HG03575 (cell line): ENCODE results near the gene COX11.

Source experiments
- ATAC-seq: cut with Tn5 transposase; IDR thresholded peaks from one replicate; pipeline ENCODE4 v1.9.1; 2021; ENCODE audit not compliant: unreplicated experiment, insufficient number of reproducible peaks, low FRiP score; ENCODE audit errors: extremely low read depth

COX11 gene, protein sequence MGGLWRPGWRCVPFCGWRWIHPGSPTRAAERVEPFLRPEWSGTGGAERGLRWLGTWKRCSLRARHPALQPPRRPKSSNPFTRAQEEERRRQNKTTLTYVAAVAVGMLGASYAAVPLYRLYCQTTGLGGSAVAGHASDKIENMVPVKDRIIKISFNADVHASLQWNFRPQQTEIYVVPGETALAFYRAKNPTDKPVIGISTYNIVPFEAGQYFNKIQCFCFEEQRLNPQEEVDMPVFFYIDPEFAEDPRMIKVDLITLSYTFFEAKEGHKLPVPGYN

DNA sequence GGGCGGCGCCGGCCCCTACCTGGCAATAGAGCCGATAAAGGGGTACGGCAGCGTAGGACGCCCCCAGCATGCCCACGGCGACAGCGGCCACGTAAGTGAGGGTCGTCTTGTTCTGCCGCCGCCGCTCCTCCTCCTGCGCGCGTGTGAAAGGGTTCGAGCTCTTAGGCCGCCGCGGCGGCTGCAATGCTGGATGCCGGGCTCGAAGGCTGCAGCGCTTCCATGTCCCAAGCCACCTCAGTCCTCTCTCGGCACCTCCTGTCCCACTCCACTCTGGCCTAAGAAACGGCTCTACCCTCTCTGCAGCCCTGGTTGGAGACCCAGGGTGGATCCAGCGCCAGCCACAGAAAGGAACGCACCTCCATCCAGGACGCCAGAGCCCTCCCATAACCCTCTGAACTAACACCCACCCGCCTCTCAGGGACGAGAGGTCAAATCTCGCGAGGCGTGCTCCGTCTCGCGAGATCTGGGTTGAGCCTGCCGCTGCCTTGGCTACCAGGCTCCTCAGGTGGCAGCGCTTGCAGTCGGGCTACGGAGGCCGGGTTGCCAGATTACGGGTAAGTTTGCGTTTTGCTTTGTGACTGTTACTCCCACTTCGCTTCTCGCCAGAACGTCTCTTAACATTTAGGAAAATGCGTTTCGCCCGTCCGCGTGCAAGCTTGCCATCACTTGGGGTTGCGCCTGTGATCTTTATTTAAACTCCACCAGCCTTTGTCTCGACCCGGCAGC is at the start of gene COX11, which contains the start of gene STXBP4:
Gene COX11, minus strand, starts transcription at position 393 of the 726 bp plus-strand sequence. Its CDS starts 8 bp downstream, at position 385.
Gene STXBP4, plus strand, starts transcription at position 504 of the 726 bp plus-strand sequence. CDS start 17,455 bp downstream, outside the sequence.
- ATAC-seq, result peak; percentile 75

DNA sequence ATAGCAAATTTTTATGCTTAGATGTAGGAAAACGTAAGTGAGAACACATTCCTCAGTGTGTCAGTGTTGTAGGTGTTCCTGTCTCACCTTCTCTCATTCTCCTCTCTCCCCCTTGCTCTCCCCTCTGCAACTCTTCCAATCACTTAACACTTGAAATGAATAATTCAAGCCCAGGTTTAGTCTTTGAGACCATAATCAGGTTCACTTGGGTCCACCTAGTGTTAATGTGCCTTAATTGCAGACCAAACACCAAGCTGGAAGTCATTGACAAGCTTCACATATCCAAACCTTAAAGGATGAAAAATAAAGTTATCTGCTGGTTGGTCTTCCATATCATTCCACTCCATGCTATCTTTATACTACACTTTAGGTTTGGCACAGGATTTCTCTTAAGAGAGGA is 37.1 kb upstream of the COX11 start:
- ATAC-seq, result no peak

DNA sequence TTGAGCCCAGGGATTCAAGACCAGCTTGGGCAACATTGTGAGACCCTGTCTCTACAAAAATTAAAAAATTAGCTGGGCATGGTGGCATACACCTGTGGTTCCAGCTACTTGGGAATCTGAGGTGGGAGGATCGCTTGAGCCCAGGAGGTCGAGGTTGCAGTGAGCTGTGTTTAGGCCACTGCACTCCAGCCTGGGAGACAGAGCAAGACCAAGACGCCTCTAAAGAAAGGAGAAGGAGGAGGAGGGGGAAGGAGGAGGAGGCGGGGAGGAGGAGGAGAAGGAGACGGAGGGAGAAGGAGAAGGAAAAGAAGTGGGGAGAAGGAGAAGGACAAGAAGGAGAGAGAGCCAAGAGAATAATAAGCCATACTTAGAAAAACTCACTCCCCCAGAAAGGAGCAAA is 36.0 kb upstream of the COX11 start:
- no peak for ATAC-seq

DNA sequence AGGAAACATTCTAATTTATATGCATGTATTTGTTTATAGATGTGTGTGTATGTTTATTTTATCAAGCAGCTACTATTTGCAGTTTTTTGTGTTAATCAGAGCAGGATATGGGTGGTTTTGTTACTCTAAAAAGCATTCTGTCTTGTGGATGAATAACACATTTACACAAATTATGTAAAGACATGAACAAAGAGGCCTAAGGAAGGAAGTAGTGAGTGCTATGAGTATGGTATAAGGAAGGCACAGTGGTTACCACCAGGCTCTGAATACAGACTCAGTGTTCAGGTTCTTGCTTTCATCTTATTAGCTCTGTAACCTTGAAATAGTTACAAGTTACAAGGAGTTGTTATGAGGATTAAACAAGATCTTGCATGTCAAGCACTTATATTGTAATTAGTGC is 34.0 kb upstream of the COX11 start:
- no peak for ATAC-seq

DNA sequence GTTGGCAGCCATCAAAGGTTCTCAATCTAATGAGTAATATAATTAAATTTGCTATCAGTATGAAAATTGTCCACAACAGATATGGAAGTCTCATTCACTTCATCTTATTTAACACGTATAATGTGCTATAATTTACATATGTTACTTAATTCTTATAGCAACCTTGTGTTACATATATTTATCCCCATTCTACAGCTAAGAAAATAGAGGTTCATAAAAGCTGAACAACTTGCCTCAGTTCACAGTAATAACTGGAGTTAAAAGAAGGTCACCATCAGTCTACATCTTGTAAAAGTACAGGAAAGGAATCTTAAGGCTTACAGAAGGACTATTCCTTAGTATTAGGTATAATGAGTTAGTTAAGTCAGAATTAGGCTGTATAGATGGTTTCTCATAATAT is 28.0 kb upstream of the COX11 start:
- ATAC-seq, result no peak

DNA sequence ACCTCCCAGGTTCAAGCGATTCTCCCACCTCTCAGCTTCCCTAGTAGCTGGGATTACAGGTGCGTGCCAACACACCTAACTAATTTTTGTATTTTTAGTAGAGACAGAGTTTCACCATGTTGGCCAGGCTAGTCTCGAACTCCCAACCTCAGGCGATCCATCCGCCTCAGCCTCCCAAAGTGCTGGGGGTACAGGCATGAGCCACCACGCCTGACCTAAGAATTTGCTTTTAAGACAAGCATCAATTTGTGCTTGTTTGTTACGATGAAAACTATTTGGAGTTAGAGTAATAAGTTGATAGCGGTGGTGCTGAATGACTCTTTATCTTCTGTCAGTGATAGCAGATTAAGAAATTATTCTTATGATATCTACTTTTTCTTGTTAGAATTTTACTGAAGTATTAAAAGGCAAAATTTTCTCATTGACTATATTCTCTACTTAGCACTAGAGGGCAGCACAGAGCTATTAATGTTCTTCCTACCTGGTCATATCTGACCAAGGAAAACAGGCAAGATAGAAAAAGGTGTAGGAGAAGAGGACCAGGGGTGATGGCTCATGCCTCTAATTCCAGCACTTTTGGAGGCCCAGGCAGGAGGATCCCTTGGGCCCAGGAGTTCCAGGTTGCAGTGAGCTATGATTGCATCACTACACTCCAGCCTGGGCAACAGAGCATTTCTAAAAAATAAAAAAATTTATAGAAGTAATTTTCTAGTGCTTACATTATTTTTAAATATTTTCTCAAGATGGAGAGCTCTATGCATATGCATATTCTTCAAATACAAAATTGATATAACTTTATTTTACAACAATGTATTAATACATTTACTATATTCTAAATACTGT is 24.6 kb upstream of the COX11 start:
- no peak for ATAC-seq

DNA sequence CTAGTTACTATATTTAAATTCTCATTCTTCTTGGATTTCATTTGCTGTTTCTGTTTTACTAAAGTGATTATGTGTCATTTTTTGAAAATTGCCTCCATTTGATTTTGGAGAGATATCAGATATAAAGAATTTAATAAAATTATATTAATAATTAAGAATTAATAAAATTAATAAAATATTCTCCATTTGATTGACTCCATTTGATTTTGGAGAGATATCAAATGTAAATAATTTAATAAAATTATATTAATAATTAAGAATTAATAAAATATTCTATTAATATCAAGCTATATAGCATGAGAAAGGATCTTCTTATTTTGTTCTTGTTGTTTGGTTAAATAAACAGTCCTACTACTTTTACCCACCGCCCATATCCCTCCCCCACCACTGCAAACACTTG is 23.1 kb upstream of the COX11 start:
- ATAC-seq, result no peak

DNA sequence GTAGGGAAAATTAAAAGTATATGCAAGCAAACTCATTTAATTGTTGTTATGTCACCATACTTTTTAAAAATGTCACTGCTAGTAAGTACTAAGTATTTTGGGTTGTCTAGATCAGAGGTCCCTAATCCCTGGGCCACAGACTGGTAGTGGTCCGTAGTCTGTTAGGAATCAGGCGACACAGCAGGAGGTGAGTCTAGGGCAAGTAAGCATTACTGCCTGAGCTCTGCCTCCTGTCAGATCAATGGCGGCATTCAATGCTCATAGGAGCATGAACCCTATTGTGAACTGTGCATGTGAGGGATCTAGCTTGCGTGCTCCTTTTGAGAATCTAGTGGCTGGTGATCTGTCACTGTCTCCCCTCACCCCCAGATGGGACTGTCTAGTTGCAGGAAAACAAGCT is 21.7 kb upstream of the COX11 start:
- ATAC-seq, result no peak

DNA sequence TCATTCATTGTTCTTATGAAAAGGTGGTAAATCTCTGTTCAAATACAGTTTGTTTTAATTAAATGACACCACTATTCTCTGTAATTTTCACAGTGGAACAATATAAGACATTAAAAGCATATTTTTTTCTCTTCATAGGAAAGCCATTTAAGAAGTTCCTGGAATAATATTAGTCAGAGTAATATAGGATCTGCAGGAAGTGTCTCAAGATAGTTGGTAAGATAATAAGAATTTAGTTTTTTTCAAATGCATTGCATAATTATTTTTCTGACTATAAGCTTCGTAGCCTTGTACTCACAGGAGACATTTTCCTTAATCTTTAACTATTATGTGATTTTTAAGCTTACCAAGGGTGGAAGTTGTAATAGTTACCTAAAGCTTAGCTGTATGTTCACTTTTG is 17.0 kb upstream of the COX11 start:
- ATAC-seq, result no peak

DNA sequence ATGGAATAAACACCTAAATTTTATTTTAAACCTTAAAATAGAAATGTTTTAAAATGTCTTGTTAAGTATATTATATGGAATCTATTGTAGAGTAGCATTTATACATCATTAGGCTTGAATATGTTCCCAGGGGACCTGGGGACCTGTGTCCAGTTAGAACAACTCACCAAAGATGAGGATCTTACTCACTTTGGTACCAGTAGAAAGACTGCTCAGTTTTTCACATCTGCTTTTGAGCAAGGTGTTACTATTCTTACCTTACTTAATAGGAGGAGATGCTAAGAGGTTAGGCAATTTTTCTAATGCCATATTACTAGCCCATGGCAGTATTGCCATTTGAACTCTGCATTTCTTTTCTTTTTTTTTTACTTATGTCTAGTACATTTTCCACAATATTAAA is 14.8 kb upstream of the COX11 start:
- no peak for ATAC-seq

DNA sequence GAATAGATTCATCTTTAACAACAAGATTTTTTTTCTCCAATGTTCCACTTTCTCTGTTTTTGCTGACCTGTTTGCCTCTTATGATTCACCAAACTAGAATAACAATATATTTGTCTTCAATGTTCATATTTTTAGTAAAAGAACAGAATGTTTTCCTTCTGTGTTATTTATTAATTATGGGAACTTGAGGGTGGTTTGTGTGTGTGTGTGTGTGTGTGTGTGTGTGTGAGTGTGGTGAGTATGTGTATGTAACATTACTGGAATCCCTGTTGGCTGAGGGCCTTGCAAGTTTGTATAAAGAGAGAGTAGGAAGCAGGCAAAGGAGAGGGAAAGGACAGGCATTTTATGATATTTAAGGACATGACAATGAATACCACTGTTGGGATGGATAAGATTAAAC is 13.9 kb upstream of the COX11 start:
- no peak for ATAC-seq

DNA sequence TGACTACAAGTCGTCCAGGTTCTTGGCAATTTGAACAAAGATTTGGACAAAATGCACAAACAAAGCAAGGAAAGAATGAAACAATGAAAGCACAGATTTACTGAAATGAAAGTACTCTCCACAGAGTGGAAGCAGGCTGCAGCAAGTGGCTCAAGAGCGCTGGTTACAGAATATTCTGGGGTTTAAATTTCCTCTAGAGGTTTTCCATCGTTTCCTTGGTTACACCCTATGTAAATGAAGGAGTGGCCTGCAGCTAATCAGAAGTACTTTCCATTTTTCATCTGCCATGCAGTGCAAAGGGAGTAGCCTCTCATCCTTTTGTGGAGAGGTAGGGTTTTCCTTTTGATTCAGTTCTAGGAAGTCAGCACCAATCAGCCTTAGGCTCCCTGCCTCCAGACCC is 11.9 kb upstream of the COX11 start:
- ATAC-seq, result no peak

DNA sequence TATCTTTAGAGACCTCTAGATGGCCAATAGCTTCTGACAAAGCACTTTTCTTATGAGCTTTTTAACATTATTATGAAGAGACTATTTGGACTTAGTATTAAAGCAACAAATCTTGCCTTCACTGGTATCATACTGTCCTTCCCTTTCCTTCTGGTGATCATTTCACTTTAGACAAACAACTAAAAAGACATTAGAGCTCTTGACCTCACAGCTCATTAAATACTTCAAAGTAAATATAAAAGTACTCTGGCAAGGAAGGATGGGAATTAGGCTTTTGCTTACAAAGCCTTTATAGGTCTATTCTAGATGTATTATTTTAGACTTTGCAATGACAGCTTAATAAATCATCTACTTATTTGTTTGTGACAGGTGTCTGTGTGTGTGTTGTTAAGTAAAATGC is 11.2 kb upstream of the COX11 start:
- ATAC-seq, result no peak

DNA sequence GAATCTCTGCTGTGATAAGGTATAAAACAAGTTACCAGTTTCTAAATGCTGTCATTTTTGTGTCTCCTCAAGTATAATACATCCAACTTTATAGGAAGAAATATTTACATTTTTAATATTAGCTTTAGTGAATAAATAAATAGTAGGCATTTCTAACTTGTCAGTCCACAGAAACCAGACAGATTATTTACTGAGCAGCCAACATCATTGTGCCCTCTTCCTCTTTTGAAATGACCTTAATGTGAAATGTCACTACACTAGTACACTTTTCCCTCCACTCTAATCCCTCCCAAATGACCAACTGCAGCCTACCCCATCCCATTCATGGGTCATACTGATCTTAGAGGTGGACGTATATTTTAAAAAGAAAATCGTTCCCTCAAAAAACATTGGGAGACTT is 9.3 kb upstream of the COX11 start:
- ATAC-seq, result no peak

DNA sequence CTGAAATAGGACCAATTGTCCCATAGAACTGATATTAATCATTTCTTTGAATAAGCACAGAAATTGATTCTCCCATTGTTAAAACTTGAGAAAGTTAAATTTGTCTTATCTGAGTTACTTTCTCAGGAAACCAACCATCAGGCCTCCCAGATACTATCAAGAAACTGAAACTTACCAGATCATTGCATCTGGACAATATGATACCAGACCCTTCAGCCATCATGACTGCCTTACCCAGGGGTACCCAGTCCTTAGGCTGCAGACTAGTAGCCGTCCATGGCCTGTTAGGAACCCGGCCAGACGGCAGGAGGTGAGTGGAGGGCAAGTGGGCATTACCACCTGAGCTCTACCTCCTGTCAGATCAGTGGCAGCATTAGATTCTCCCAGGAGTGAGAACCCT is 7.9 kb upstream of the COX11 start:
- ATAC-seq, result no peak

DNA sequence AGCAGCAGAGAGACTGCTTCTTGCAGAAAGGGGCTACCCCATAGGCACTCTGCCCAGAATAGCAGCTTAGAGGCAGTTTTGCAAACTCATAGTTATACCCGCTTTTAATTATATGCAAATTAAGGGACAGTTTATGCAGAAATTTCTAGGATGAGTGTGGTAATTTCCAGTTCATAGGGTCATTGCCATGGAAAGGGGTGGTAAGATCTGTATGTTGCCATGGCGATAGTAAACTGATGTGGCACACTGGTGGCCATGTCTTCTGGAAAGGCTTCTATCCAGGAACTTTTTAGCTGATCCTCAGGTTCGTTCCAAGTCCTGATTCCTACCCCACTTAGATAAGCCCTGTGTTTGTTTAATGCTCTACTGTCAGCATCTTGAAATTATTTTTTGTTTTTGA is 6.3 kb upstream of the COX11 start:
- no peak for ATAC-seq

DNA sequence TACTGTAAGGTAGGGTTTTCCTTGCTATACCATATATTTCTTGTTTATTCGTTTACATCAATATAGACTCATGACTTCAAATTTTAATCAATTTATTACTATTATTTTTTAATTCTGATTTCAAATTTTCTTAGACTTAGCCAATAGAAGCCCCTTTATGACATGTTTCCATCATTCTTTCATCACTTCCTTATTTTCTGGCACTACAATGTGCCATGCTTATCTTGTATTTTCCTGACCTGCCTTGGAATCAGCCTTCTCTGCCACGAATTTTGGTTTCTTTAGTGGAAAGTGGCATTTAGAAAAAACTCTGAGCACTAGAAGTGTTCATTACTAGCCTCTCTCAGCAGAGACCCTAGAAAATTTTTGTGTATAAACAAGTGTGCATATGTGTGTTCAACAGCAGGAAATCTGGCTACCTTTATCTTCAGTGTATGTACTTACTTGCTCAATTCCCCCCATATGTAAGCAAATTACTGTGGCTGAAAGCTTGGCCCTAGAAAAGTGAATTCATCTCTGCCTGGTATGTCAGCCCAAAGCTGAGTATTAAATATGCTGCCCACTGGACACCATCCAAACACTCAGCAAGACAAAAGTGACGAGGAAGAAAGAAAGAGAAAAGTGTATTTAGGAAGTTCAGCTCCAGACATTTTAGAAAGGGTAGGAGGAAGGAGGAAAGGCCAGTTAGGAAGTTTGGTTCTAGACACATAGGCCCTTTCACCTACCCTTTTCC is 4.1 kb upstream of the COX11 start:
- no peak for ATAC-seq

DNA sequence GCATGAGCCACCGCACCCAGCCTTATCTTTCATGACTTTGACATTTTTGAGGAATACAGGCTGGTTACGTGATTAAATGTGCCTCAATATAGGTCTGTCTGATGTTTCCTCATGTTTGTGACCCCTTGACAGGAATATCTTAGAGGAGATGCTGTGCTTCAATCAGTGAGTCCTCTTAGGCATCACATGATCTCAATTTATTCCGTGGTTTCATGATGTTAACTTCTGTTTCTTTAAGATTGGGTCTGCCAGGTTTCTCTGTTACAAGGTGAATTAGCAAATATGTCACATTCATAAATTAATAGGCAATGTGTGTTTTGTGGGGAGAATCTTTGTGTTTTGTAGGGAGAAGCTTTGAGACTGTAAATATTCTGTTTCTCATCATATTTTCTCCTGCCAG is 3.4 kb upstream of the COX11 start:
- no peak for ATAC-seq

DNA sequence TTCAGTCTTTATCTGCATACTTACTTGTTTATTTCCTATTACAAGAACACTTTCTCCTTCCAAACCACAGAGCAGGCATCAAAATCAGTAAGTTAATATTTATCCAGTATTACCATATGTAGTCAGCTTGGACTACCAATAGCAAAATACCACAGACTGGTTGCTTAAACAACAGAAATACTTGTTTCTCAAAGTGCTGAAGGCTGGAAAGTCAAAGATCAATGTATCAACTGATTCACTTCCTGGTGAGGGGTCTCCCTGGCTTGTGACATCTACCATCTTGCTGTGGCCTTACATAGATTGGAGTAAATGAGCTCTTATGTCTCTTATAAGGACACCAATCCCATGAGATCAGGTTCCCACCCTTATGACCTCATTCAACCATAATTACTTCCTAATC is 2.7 kb upstream of the COX11 start:
- no peak for ATAC-seq
